ENCODE results near the gene ZKSCAN1. TPM values are rescaled to one million over a fixed set of nuclear protein-coding genes. Genes with fewer than 3 reads are reported as not detected.

ZKSCAN1 gene
- total RNA-seq, 1 experiment from 2014 or later: 61.2 TPM

DNA sequence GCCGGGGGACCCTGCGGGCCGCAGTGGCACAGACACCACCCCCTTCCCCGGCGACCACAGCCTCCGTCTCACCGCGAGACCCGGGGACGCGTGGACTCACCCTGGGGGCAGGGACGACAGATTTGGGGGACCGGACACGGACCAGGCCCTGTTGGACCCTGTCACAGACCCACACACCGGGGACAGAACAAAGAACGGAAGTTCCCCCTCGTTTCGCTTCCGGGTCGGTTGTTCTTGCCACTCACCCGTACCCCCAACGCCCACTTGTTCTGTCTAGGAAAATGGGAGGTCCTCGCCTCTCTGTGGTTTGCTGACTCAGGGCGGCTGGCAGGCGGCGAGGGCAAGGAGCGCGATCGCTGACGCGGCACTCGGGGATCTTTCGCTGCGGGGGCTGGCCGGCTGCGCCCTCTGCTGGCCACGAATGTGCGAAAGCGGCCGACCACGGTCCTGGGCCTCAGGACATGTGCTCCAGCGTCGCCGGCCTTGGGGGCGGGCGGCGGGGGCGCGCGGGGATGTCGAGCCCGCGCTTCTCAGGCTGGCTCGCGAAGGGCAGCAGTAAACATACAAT is 66.2 kb downstream of the ZKSCAN1 start, which contains the start of gene ZNF3 (continued):
- TF ChIP-seq YY1 (IDR thresholded peaks at IDR 0.05; ENCODE audit: extremely low read depth, insufficient replicate concordance, low read depth, low read length): peak; percentile 83
- TF ChIP-seq SIN3A (IDR thresholded peaks at IDR 0.05; ENCODE audit: low read depth): no peak
- TF ChIP-seq EGR1 (IDR thresholded peaks at IDR 0.05; ENCODE audit: low read depth): no peak

DNA sequence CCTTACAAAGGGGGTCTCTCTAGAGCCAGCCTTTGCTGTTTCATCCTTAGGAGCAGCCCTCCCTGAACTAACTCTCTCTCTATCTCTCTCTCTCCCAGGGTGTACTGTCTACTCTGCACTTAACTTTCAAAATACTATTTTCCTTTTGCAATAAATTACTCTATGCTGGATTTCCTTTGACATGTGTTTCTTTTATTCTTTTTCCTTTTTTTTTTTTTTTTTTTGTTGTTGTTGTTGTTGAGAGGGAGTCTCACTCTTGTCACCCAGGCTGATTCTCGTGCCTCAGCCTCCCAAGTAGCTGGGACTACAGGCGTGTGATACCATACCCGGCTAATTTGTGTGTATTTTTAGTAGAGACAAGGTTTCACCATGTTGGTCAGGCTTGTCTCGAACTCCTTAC is 67.6 kb downstream of the ZKSCAN1 start:
- Histone ChIP-seq H3K9ac (ENCODE audit: low read length) (peak overlapping the region; percentile 83; the same call in 1 of the 2 replicates), H2AFZ (ENCODE audit: low read depth, low read length, poor library complexity, severe bottlenecking) (peak overlapping the region; percentile 20), H3K9me2 (ENCODE audit: insufficient read depth) (no peaks in the 10 kb centered on the region), H3K9me3 (ENCODE audit: control insufficient read depth in 1 of 2, insufficient read depth in 1 of 2, low read depth in 1 of 2, low read length in 2 of 2) (no peaks in the 10 kb centered on the region), H3K4me1 (ENCODE audit: control insufficient read depth in 1 of 2, insufficient read depth in 2 of 2, low read length in 2 of 2) (peaks cover 14 to 38% of the 10 kb centered on the region in 2 experiments), H3K4me2 (ENCODE audit: low read length) (peak overlapping the region; percentile 87), H3K36me3 (ENCODE audit: control insufficient read depth in 1 of 2, insufficient read depth in 2 of 2, low read length in 2 of 2) (peaks cover 15 to 18% of the 10 kb centered on the region in 2 experiments; a peak in 3 of 4 replicates), H3K4me3 (replicated peaks in 1 of 2; ENCODE audit: low read depth in 1 of 2, low read length in 2 of 2) (peak overlapping the region in 1 of 2 experiments; percentile 77; a peak in 1 of 4 replicates), H3K79me2 (ENCODE audit: insufficient read depth, low read length) (peaks cover 34% of the 10 kb centered on the region), H3K27ac (ENCODE audit: low read depth, low read length) (no peak overlapping the region; the same call in 1 of the 2 replicates), H3K27me3 (ENCODE audit: insufficient read depth, low read length) (no peaks in the 10 kb centered on the region), H4K20me1 (ENCODE audit: insufficient read depth) (no peaks in the 10 kb centered on the region)
- TF ChIP-seq JUND (IDR thresholded peaks at IDR 0.05) (no peak), FOSL1 (IDR thresholded peaks at IDR 0.05; ENCODE audit: low read depth) (no peak), TCF7L2 (IDR thresholded peaks at IDR 0.05; ENCODE audit: borderline replicate concordance, extremely low read depth, insufficient read depth, insufficient read length) (no peak), EZH2 (IDR thresholded peaks at IDR 0.05) (no peak), ELF1 (IDR thresholded peaks at IDR 0.05; ENCODE audit: borderline replicate concordance, low read depth) (no peak), ZNF274 (IDR thresholded peaks at IDR 0.05; ENCODE audit: low read depth, low read length) (no peak), EZH2phosphoT487 (IDR thresholded peaks at IDR 0.05; ENCODE audit: borderline replicate concordance) (no peak), ATF3 (IDR thresholded peaks at IDR 0.05) (no peak), SP1 (IDR thresholded peaks at IDR 0.05; ENCODE audit: low read depth) (no peak), REST (IDR thresholded peaks at IDR 0.05; ENCODE audit: low read depth) (no peak), ZFX (IDR thresholded peaks at IDR 0.05) (no peak), POLR2AphosphoS5 (IDR thresholded peaks at IDR 0.05; ENCODE audit: low read depth, low read length) (no peak), CBX3 (IDR thresholded peaks at IDR 0.05; ENCODE audit: low read depth) (no peak), SIN3A (IDR thresholded peaks at IDR 0.05; ENCODE audit: low read depth) (no peak)
- TF ChIP-seq, protein P1, sequence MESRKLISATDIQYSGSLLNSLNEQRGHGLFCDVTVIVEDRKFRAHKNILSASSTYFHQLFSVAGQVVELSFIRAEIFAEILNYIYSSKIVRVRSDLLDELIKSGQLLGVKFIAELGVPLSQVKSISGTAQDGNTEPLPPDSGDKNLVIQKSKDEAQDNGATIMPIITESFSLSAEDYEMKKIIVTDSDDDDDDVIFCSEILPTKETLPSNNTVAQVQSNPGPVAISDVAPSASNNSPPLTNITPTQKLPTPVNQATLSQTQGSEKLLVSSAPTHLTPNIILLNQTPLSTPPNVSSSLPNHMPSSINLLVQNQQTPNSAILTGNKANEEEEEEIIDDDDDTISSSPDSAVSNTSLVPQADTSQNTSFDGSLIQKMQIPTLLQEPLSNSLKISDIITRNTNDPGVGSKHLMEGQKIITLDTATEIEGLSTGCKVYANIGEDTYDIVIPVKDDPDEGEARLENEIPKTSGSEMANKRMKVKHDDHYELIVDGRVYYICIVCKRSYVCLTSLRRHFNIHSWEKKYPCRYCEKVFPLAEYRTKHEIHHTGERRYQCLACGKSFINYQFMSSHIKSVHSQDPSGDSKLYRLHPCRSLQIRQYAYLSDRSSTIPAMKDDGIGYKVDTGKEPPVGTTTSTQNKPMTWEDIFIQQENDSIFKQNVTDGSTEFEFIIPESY (IDR thresholded peaks at IDR 0.05; ENCODE audit: extremely low read depth, insufficient replicate concordance, low read length): no peak
- TF ChIP-seq, protein P2, sequence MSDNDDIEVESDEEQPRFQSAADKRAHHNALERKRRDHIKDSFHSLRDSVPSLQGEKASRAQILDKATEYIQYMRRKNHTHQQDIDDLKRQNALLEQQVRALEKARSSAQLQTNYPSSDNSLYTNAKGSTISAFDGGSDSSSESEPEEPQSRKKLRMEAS (IDR thresholded peaks at IDR 0.05): no peak
- ATAC-seq (no peak), DNase-seq (ENCODE audit: low read depth, low spot score) (no peak)
- intact Hi-C loops (cut with micrococcal nuclease): no loop called here
- RAD21 ChIA-PET (ENCODE audit: low non-redundant PET in 1 of 2, low total read pairs in 2 of 2, uncharacterized antibody in 2 of 2, unreplicated experiment in 2 of 2): interaction anchor here (0.6 to 1.0 kb wide), 3 partner anchors 19 to 325 kb away, joined by 3 read pairs; no protein-coding TSS in a partner anchor
- POLR2A ChIA-PET: interaction anchor here (0.7 to 1.7 kb wide), 5 partner anchors 15 to 169 kb away, joined by 3 to 18 read pairs (median 4); partner anchors contain the start of genes AP4M1, LAMTOR4 and MCM7
- no TSS peak for BruUV-seq (replicated peaks)
- CTCF ChIA-PET: interaction anchor here (0.8 to 1.5 kb wide), 6 partner anchors 19 to 611 kb away, joined by 3 to 6 read pairs (median 4); partner anchors contain the start of genes AP4M1, GJC3 and MBLAC1
